H1 (cell line): Measurements from ENCODE around the gene MAP4K5. TPM values are rescaled to one million over a fixed set of nuclear protein-coding genes. Genes with fewer than 3 reads are reported as not detected.

Experiments
- ATF3 ChIP-seq: IDR thresholded peaks from 2 replicates; pipeline ENCODE4 v1.6.1; 2011; ENCODE audit warnings: low read depth, mild to moderate bottlenecking, low read length; ENCODE audit not compliant: insufficient read depth
- CBX8 ChIP-seq: fragments of 300-800, 300-1000 bp; sonication (generic); IDR thresholded peaks from 2 replicates; pipeline ENCODE4 v1.7.1; 2016; ENCODE audit warnings: low read depth, low read length, borderline replicate concordance
- POLR2AphosphoS5 ChIP-seq: IDR thresholded peaks from 2 replicates; pipeline ENCODE4 v1.6.1; 2011; ENCODE audit warnings: low read depth, low read length
- SP4 ChIP-seq: IDR thresholded peaks from 2 replicates; pipeline ENCODE4 v1.6.1; 2012; ENCODE audit warnings: low read length, inconsistent platforms
- polyA plus RNA-seq, 7 experiments: library from polyadenylated mRNA; depleted of rRNA in 3 of 7; stranded (reverse) in 5 of 7; unstranded in 2 of 7; fragments of >200 nt in 5 of 7; fragments of 200-250 nt in 2 of 7; gene quantifications; 1 replicate in 5 of 7; 2 replicates in 1 of 7; 4 replicates in 1 of 7; pipeline versions ENCODE4 v1.2.1 to v1.2.3, GENCODE V29; 2011 to 2013; ENCODE audit warnings: missing spikeins in 2 of 7, mixed read lengths in 2 of 7
- total RNA-seq: library from RNA; stranded (reverse); fragmentation: NEBNext Ultra II Directional; extraction: Animal tissue kit (Norgen Biotek cat#: 25700); gene quantifications from 2 replicates; pipeline ENCODE4 v1.2.1, GENCODE V29; 2021

Gene MAP4K5
- total and polyA plus RNA-seq, 2 of the 8 experiments (the other 6 are each of a cell fraction or from before 2014, with no cell fraction given) = 7.6 to 34.5 TPM

DNA sequence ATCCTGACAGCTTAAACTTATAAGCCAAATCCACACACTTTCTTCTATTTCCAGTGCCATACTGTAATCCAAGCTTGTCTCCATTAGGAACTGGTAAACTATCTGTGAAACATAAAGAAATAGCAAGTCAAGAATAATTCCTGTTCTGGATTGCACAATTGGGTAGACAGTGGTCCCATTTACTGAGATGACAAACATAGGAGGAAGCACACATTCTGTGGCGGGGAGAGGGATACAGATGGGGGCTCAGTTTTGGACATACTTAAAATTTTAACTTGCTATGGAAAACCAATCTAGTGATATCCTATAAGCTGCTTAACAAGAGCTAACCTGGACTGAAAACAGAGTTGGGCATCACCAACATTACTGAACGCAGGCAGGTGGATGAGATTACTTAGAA lies 16.3 kb downstream of the MAP4K5 start (continued):
- TF ChIP-seq POLR2AphosphoS5 (no peak), ATF3 (no peak), SP4 (no peak), CBX8 (no peak)
- TF ChIP-seq, all 59 proteins: peak for 0
